ENCODE measurements around the gene STRA6. TPM values are rescaled to one million over a fixed set of nuclear protein-coding genes. Genes with fewer than 3 reads are reported as not detected.

The STRA6 gene
- total RNA-seq, 1 donor from 2014 or later = not detected

DNA sequence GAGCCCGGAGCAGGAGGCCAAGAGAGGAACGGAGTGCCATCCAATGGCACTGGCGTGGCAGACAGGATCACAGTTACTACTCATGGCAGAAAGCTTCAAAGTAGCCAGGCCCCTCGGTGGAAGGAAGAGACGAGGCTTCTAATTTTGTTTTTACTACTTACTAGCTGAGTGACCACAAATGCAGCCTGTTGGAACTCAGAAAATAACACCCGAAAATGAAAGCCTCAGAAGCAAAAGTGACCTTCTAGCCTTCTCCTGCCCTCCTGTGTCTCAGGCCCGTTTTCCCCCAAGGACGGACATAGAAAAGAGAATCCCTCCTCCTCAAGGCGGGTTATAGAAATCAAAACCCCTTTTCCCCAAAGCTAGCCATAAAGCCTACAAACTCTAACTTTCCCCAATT, 9.9 kb upstream of the STRA6 start:
- no peaks in the 10 kb centered on the region for H3K36me3 ChIP-seq
- H3K4me3 ChIP-seq = no peak overlapping the region
- ATAC-seq (no peak), DNase-seq (no peak)
- H3K27ac ChIP-seq = no peak overlapping the region
- H3K9me3 ChIP-seq = no peaks in the 10 kb centered on the region
- no peaks in the 10 kb centered on the region for H3K4me1 ChIP-seq
- intact Hi-C loops (cut with DNase I) = no loop called here
- TF ChIP-seq, protein P1, sequence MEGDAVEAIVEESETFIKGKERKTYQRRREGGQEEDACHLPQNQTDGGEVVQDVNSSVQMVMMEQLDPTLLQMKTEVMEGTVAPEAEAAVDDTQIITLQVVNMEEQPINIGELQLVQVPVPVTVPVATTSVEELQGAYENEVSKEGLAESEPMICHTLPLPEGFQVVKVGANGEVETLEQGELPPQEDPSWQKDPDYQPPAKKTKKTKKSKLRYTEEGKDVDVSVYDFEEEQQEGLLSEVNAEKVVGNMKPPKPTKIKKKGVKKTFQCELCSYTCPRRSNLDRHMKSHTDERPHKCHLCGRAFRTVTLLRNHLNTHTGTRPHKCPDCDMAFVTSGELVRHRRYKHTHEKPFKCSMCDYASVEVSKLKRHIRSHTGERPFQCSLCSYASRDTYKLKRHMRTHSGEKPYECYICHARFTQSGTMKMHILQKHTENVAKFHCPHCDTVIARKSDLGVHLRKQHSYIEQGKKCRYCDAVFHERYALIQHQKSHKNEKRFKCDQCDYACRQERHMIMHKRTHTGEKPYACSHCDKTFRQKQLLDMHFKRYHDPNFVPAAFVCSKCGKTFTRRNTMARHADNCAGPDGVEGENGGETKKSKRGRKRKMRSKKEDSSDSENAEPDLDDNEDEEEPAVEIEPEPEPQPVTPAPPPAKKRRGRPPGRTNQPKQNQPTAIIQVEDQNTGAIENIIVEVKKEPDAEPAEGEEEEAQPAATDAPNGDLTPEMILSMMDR (IDR thresholded peaks at IDR 0.05) = no peak
- no peaks in the 10 kb centered on the region for H3K27me3 ChIP-seq

DNA sequence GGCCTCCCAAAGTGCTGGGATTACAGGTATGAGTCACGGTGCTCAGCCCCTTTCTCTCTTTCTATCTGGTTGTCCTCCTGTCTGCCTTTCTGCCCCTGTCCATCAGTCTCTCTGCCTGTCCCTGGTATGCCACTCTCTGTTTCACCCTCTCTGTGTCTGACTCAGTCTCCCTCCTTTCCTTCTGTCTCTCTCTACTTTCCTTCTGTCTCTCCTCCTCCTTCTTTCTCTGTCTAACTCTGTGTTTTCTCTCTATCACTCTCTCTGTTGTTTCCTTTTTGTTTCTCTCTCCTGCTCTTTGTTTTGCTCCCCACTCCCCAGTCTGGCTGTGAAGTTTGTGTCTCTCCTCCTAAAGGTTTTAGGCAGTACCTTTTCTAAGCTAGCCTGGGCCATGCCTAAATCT, 9.1 kb upstream of the STRA6 start:
- intact Hi-C loops (cut with DNase I) = no loop called here
- ATAC-seq = no peak
- no peak for DNase-seq
- Histone ChIP-seq H3K4me3 (no peak overlapping the region), H3K27me3 (no peaks in the 10 kb centered on the region), H3K27ac (no peak overlapping the region), H3K36me3 (no peaks in the 10 kb centered on the region), H3K9me3 (no peaks in the 10 kb centered on the region), H3K4me1 (no peaks in the 10 kb centered on the region)
- TF ChIP-seq, protein P1 (IDR thresholded peaks at IDR 0.05) = no peak

DNA sequence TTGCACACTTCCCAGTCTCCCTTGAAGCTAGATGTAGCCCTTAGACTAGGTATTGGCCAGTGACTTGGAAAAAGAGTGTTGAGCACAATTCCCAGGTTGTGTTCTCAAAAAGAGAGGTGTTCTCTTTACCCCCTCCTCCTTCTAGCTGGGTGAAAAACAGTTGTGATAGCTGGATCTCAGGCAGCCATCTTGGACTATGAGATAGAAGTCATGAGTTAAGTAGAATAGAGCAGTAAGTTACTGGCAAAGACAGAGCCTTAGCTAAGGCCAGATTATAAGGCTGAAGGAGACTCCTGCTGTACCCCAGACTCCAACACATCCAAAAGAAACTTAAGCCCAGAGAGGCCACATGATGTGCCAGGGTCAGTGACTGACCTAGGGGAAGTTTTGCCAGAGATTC, 8.1 kb upstream of the STRA6 start:
- Histone ChIP-seq H3K36me3 (no peaks in the 10 kb centered on the region), H3K4me1 (no peaks in the 10 kb centered on the region), H3K4me3 (no peak overlapping the region), H3K27ac (no peak overlapping the region), H3K9me3 (no peaks in the 10 kb centered on the region), H3K27me3 (no peaks in the 10 kb centered on the region)
- ATAC-seq = no peak
- TF ChIP-seq, protein P1 (IDR thresholded peaks at IDR 0.05) = no peak
- intact Hi-C loops (cut with DNase I) = no loop called here
- DNase-seq = no peak

DNA sequence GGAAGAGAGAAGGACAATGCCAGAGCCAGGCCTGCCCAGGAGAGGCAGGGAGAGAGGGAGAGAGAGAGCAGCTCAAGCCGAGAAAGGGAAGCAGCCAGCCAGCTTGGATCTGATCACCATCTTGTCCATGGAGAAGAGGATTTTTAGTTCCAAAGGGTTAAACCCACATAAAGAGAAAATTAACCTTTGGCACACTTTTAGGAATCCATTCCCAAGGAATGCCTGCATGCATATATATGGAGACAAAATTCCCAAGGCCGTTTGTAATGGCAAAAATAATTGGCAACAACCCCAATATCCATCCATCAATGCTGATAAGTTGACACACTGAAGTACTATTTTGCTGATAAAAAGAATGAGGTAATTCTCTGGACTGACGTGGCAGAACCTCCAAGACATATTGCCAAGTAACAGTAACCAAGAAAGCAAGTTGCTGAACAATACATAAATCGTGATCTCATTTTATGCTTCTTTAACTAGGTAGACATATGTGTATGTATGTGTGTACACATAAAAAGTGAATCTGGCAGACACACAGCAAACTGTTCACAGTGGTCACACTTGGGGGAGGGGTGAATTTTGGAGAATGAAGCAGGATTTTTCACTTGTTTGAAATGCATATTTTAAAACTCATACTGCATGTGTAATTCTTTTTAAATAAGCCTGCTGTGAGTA, 7.5 kb upstream of the STRA6 start:
- H3K9me3 ChIP-seq = no peaks in the 10 kb centered on the region
- intact Hi-C loops (cut with DNase I) = no loop called here
- H3K27ac ChIP-seq = no peak overlapping the region
- TF ChIP-seq, protein P1 (IDR thresholded peaks at IDR 0.05) = no peak
- H3K27me3 ChIP-seq = no peaks in the 10 kb centered on the region
- ATAC-seq (no peak), DNase-seq (no peak)
- no peak overlapping the region for H3K4me3 ChIP-seq
- no peaks in the 10 kb centered on the region for H3K4me1 ChIP-seq
- no peaks in the 10 kb centered on the region for H3K36me3 ChIP-seq

DNA sequence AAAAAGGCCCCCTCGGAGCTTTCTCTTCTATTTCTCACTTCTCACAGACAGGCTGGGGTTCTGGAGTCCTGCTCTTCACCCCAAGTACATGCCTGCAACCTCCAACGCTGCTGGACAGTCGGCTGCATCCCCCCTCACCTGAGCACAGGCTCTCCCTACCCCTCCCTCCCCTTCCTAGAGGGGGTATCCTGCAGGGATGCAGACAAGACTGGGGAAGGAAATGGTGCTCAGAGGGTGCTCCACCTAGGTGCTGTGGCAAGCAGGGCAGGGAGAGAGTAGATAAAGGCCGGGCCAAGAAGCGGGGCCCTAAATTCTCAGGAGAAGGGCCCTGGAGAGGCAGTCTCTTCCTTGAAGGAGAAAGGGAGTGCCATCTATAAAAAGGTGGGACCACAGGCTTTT, 7.0 kb upstream of the STRA6 start:
- no peaks in the 10 kb centered on the region for H3K4me1 ChIP-seq
- ATAC-seq (no peak), DNase-seq (no peak)
- no peaks in the 10 kb centered on the region for H3K27me3 ChIP-seq
- no peak overlapping the region for H3K27ac ChIP-seq
- no peaks in the 10 kb centered on the region for H3K9me3 ChIP-seq
- no peaks in the 10 kb centered on the region for H3K36me3 ChIP-seq
- intact Hi-C loops (cut with DNase I) = no loop called here
- TF ChIP-seq, protein P1 (IDR thresholded peaks at IDR 0.05) = no peak
- no peak overlapping the region for H3K4me3 ChIP-seq
